HL-60/S4 treated with retinoic acid at 250 ng/mL for 4 days and 3 days (cell line): ENCODE results near the gene SLC18A3.

Source experiments
- in situ Hi-C: fragments of 300-500 bp; cut with MboI; formaldehyde crosslinking; loops from 2 replicates; pipeline ENCODE4 v1.7.0; 2022; ENCODE audit warnings: low sequenced_read_pairs

Gene SLC18A3

GRCh38 chr10:49610458-49611165 lies 502 bp downstream of the SLC18A3 start:
- in situ Hi-C loops: no loop called here

- in situ Hi-C loops: no loop called here
These were observed 1.2 kb downstream of the SLC18A3 start for GRCh38 chr10:49611166-49611815.

GRCh38 chr10:49611816-49612512 lies 1.9 kb downstream of the SLC18A3 start:
- in situ Hi-C loops: no loop called here

GRCh38 chr10:49612513-49613164 lies 2.5 kb downstream of the SLC18A3 start:
- in situ Hi-C loops: no loop called here

- in situ Hi-C loops: no loop called here
These were observed 3.2 kb downstream of the SLC18A3 start for GRCh38 chr10:49613165-49613881.

- in situ Hi-C loops: no loop called here
These were observed 3.8 kb downstream of the SLC18A3 start, which contains the start of gene CHAT for GRCh38 chr10:49613882-49614241. TSS of gene CHAT (plus strand) at chr10:49614037. CDS start at chr10:49614190, 153 bp downstream.

GRCh38 chr10:49614242-49615198 lies 4.4 kb downstream of the SLC18A3 start:
- in situ Hi-C loops: no loop called here

- in situ Hi-C loops: no loop called here
These were observed 5.1 kb downstream of the SLC18A3 start for GRCh38 chr10:49615213-49615612.

GRCh38 chr10:49615721-49616120 lies 5.6 kb downstream of the SLC18A3 start:
- in situ Hi-C loops: no loop called here

- in situ Hi-C loops: no loop called here
These were observed 6.5 kb downstream of the SLC18A3 start for GRCh38 chr10:49616421-49617101.

GRCh38 chr10:49617121-49618020 lies 7.3 kb downstream of the SLC18A3 start:
- in situ Hi-C loops: no loop called here

GRCh38 chr10:49618821-49619220 lies 8.7 kb downstream of the SLC18A3 start:
- in situ Hi-C loops: no loop called here

GRCh38 chr10:49619613-49620012 lies 9.5 kb downstream of the SLC18A3 start:
- in situ Hi-C loops: no loop called here

- in situ Hi-C loops: no loop called here
These were observed 10.2 kb downstream of the SLC18A3 start for GRCh38 chr10:49620286-49620810.

GRCh38 chr10:49620841-49621378 lies 10.8 kb downstream of the SLC18A3 start:
- in situ Hi-C loops: no loop called here

GRCh38 chr10:49621561-49621960 lies 11.5 kb downstream of the SLC18A3 start:
- in situ Hi-C loops: no loop called here
